ENCODE measurements around the gene ADGRA3.

ADGRA3 gene

GRCh38 chr4:22485737-22486136 is 30.1 kb downstream of the ADGRA3 start:
- TF ChIP-seq PRDM2 (tag by site-specific recombination; IDR thresholded peaks at IDR 0.05; ENCODE audit: borderline replicate concordance) (no peak), PRDM6 (tag by site-specific recombination; IDR thresholded peaks at IDR 0.05) (peak; percentile 73), ZNF558 (tag by site-specific recombination; IDR thresholded peaks at IDR 0.05) (no peak), ZNF600 (tag by site-specific recombination; IDR thresholded peaks at IDR 0.05) (0 out of 2 replicates have a peak, but pooled peaks have one; percentile 10)
- Histone ChIP-seq H3K4me3 (ENCODE audit: low read depth, low read length) (no peak overlapping the region), H3K27ac (ENCODE audit: extremely low read depth, low read depth, low read length) (no peak overlapping the region), H3K36me3 (ENCODE audit: control insufficient read depth in 2 of 2, insufficient read depth in 1 of 2, low read length in 2 of 2) (no peaks in the 10 kb centered on the region), H3K4me1 (ENCODE audit: control insufficient read depth, insufficient read depth, low read length) (peaks cover 20% of the 10 kb centered on the region), H3K9me3 (ENCODE audit: control insufficient read depth, insufficient read depth, low read depth, low read length) (no peaks in the 10 kb centered on the region)
- POLR2A ChIA-PET: no interaction called here
- CTCF ChIA-PET: interaction anchor here (1.1 kb wide), 1 partner anchor 23 kb away, joined by 3 read pairs; no protein-coding TSS in a partner anchor

- Histone ChIP-seq H3K4me3 (ENCODE audit: low read depth, low read length) (no peak overlapping the region), H3K27ac (ENCODE audit: extremely low read depth, low read depth, low read length) (no peak overlapping the region), H3K4me1 (ENCODE audit: control insufficient read depth, insufficient read depth, low read length) (peaks cover 17% of the 10 kb centered on the region), H3K9me3 (ENCODE audit: control insufficient read depth, insufficient read depth, low read depth, low read length) (no peaks in the 10 kb centered on the region), H3K36me3 (ENCODE audit: control insufficient read depth in 2 of 2, insufficient read depth in 1 of 2, low read length in 2 of 2) (no peaks in the 10 kb centered on the region)
- TF ChIP-seq PBX3 (CRISPR knock-in tag; IDR thresholded peaks at IDR 0.05) (no peak), PRDM6 (tag by site-specific recombination; IDR thresholded peaks at IDR 0.05) (peak; percentile 40), SP7 (tag by site-specific recombination; IDR thresholded peaks at IDR 0.05) (peak; percentile 40; the same call in 1 of the 2 replicates), ZNF571 (tag by site-specific recombination; IDR thresholded peaks at IDR 0.05) (no peak)
- ChIA-PET CTCF (interaction anchor here (0.6 to 0.7 kb wide), 3 partner anchors 40 to 179 kb away, joined by 3 read pairs; no protein-coding TSS in a partner anchor), POLR2A (no interaction called here)
Measured at GRCh38 chr4:22483551-22483981, 32.3 kb downstream of the ADGRA3 start.

GRCh38 chr4:22482250-22483127 is 33.4 kb downstream of the ADGRA3 start:
- Histone ChIP-seq H3K4me3 (ENCODE audit: low read depth, low read length) (no peak overlapping the region), H3K27ac (ENCODE audit: extremely low read depth, low read depth, low read length) (no peak overlapping the region), H3K9me3 (ENCODE audit: control insufficient read depth, insufficient read depth, low read depth, low read length) (no peaks in the 10 kb centered on the region), H3K4me1 (ENCODE audit: control insufficient read depth, insufficient read depth, low read length) (peaks cover 17% of the 10 kb centered on the region), H3K36me3 (ENCODE audit: control insufficient read depth in 2 of 2, insufficient read depth in 1 of 2, low read length in 2 of 2) (no peaks in the 10 kb centered on the region)
- POLR2A ChIA-PET: interaction anchor here (1.8 kb wide), 1 partner anchor 33 kb away, joined by 7 read pairs; no protein-coding TSS in a partner anchor
- TF ChIP-seq ZNF843 (tag by site-specific recombination; IDR thresholded peaks at IDR 0.05): no peak
- peak; percentile 68; the same call in 1 of the 2 replicates for TF ChIP-seq ZNF121 (tag by site-specific recombination; IDR thresholded peaks at IDR 0.05)
- CTCF ChIA-PET: interaction anchor here (0.6 kb wide), 1 partner anchor 1427 kb away, joined by 3 read pairs; no protein-coding TSS in a partner anchor

Data from HEK293 (cell line).